Left ventricle myocardium superior (tissue), 1 donor: ENCODE data around the gene PRKAG2. TPM values are rescaled to one million over a fixed set of nuclear protein-coding genes. Genes with fewer than 3 reads are reported as not detected.
A peak's percentile ranks its signal among the peaks of the same experiment; 100 is the strongest.
"Not testable (repeated sequence)": the region's sequence is repeated elsewhere in the genome, so short reads cannot be mapped to it uniquely, and the experiment has no call there.

Experiments used
- ATAC-seq: fragments of 200-7000 bp; cut with Tn5 transposase; one replicate; pipeline ENCODE4 v1.9.1; 2020; ENCODE audit warnings: mild to moderate bottlenecking, moderate library complexity
- DNase-seq: peaks from one replicate; pipeline ENCODE4 v3.0.0-alpha.2; 2020
- intact Hi-C: fragments of 100-400 bp; cut with micrococcal nuclease; formaldehyde crosslinking; loops from one replicate; pipeline ENCODE4 v1.11.0; 2022
- total RNA-seq: library from RNA; stranded (reverse); fragmentation: NEBNext Ultra II Directional; extraction: Animal tissue kit (Norgen Biotek cat#: 25700); gene quantifications from one replicate; pipeline ENCODE4 v1.2.1, GENCODE V29; 2021
- donor health status: DM: no; HTN: yes; CAD: no; lungs with severe emphysema.

Gene PRKAG2
- total RNA-seq, 1 donor from 2014 or later: 113 TPM

DNA sequence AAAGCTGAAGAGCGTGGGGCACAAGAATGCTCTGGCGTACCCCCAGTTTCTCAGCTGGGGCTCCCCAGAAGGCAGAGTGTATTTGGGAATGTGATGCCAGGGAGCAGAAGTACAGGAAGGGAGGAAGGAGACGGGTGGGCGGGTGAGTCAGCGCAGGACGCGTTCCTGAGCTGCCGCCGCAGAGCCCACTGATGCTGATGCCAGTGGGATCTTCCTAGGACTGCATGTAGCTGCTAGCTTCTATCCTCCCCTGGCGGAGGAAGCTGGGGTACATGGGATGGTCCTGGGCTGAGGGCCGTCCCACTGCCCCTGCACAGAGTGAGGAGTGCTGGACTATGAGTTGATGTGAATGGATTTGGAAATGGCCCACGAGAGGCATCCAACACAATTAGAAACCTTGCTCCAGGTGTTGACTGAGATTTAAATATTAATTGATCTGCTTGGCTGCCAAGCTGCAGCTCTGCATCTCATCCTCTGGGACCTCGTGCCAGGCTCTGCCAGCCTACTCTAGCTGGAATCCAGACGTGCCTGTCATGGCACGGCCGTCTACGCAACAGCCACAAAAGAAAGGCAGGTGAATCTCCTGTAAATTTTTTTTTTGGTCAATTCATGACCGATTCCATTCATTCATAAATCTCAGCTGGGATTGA lies 291.0 kb downstream of the PRKAG2 start:
- DNase-seq (no peak), ATAC-seq (peak; percentile 20)
- intact Hi-C loops: no loop called here

- no peak for ATAC-seq
- no peak for DNase-seq
- intact Hi-C loops: no loop called here
Observed at GRCh38 chr7:151581741-151582140, 295.2 kb downstream of the PRKAG2 start.

DNA sequence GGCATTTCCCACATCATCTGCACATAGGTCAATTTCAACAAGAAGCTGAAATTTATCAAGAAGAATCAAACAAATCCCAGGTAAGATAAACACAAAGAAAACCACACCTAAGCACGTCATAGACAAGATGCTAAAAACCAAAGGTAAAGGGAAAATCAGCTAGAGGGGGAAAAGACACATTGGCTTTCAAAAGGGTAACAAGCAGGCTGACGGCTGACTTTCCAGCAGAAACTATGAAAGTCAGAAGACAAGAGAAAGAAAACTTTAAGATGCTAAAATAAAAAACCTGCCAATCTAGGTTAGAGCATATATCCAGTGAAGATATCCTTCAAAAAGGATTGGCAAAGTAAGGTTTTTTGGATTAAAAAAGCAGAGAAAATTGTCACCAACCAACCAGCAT lies 297.3 kb downstream of the PRKAG2 start:
- intact Hi-C loops: no loop called here
- no peak for DNase-seq
- ATAC-seq: no peak

DNA sequence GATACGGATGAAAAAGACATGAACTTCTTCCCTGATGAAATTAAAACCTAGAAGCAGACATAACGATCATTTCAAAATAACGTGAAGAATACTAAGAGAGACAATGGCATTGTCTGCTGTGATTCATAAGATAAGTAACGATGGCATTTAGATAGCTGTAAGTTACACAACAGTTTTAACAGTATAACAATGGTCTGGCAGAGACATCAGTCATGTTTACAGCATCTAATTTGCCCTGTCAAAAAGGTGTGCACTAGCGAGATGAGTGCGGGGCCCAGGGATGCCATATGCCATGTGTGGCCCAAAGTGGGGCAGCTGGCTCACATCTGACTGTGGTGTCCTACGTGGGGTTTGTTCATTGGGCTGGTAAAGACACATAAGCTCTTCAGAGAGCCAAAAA lies 301.5 kb downstream of the PRKAG2 start:
- ATAC-seq (no peak), DNase-seq (no peak)
- intact Hi-C loops: no loop called here

- ATAC-seq, intact Hi-C loops: not testable (repeated sequence)
Observed at GRCh38 chr7:151573046-151573445, 303.9 kb downstream of the PRKAG2 start.

GRCh38 chr7:151572136-151572535 lies 304.8 kb downstream of the PRKAG2 start:
- ATAC-seq (no peak), DNase-seq (no peak)
- intact Hi-C loops: no loop called here

More at GRCh38 chr7:151573046-151573445, 303.9 kb downstream of the PRKAG2 start:
- DNase-seq: not testable (repeated sequence)

- no peak for ATAC-seq
- intact Hi-C loops: no loop called here
- DNase-seq: no peak
Observed at GRCh38 chr7:151571471-151571870, 305.4 kb downstream of the PRKAG2 start.

DNA sequence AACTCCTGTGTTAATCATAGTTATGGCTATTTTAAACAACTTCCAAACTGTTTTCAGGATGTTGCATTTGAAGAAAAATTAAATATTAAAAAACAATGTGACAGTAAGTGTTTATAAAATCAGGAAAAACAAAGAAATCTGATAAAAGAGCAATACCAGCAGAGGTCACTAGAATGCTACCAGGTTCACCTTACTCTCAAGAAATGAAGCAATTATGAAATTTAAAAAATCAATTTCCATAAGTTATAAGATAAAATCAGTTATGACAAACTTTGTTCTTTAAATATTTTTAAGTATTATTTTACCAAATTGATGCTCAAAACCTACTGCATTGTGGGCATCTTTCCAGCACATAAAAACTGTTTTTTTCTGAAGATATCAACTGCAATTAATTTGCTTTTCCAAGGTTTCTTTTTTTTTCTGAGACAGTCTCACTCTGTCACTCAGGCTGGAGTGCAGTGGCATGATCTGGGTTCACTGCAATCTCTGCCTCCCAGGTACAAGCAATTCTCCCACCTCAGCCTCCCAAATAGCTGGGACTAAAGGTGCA lies 306.5 kb downstream of the PRKAG2 start:
- no peak for DNase-seq
- ATAC-seq: no peak
- intact Hi-C loops: no loop called here

DNA sequence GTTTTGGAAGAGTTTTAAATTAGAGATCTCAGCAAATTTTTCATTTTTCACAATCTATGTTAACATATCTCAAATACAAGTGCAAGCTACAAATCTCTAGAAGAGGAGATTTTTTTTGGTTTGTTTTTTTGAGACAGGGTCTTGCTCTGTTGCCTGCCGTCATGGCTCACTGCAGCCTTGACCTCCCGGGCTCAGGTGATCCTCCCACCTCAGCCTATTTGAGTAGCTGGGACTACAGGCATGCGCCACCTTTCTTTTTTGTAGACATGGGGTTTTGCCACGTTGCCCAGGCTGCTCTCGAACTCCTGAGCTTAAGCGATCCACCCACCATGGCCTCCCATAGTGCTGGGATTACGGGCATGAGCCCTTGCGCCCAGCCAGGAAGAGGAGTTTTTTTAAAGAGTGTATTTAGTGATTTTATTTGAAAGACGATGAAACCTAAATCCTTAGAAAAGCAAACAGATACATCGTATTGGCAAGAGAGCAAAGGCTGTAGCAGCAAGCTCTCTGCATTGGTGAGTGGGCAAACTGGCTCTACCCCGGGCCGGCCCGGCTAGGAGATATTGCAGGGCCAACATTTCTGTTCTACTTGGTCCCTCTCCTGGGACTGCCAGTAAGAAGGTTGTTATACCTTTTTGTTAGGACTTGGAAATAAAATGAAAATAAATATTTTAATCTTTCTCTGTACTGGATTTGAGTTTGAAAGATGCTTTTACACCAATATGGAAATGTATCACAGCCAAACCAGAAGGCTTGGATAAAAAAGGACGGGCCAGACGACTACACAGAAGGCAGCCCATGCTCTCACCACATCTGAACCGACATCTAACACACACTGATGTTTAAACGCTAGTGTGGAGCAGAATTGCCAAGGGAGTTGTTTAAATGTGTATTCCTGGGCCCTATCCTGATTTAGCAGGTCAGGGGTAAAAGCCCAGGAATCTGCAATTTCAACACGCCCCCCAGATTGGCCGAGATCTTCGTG lies 307.7 kb downstream of the PRKAG2 start:
- DNase-seq: no peak
- intact Hi-C loops: no loop called here
- no peak for ATAC-seq

- intact Hi-C loops: no loop called here
- peak; percentile 47 for DNase-seq
Observed at GRCh38 chr7:151566897-151567320, 310.0 kb downstream of the PRKAG2 start.

DNA sequence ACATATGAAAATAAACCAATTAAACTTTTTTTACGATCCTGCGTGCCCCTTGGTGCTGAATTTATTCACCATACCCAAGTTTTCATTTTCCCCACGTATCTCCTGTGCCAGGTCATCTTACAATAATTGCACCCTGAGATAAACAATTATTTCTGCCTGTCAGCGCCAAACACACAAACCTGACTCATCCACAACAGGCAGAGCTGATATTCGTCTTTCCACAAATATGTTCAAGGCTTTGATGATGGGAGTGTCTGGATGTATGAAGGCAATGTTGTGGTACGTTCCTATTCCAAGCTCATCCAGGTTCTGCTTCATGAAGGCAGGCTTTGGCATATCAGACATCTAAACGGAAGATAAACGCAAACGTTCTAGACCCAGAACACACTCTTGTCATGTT lies 311.4 kb downstream of the PRKAG2 start:
- intact Hi-C loops: no loop called here

More at GRCh38 chr7:151566897-151567320, 310.0 kb downstream of the PRKAG2 start:
- peak; percentile 79 for ATAC-seq

DNA sequence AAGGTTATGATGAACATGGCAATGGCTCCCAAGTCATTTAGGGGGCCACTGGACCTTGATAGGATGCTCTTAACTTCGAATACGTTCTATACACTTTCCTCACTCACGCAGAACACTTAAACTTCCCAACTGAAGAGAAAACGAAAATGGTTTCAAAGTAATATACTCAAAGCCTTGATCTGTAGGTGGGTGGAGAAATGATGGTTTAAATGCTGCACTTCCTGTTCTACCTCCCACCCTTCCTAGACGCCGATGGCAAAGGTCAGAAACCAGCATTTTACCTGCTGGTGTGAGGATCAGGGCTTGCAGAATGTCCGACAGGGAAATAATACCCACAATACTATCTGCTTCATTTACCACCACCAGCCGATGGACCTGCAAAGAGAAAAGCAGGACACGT lies 316.7 kb downstream of the PRKAG2 start:
- ATAC-seq: no peak
- intact Hi-C loops: no loop called here
- no peak for DNase-seq

More for the DNA sequence above, 311.4 kb downstream of the PRKAG2 start:
- no peak for ATAC-seq
- no peak for DNase-seq

DNA sequence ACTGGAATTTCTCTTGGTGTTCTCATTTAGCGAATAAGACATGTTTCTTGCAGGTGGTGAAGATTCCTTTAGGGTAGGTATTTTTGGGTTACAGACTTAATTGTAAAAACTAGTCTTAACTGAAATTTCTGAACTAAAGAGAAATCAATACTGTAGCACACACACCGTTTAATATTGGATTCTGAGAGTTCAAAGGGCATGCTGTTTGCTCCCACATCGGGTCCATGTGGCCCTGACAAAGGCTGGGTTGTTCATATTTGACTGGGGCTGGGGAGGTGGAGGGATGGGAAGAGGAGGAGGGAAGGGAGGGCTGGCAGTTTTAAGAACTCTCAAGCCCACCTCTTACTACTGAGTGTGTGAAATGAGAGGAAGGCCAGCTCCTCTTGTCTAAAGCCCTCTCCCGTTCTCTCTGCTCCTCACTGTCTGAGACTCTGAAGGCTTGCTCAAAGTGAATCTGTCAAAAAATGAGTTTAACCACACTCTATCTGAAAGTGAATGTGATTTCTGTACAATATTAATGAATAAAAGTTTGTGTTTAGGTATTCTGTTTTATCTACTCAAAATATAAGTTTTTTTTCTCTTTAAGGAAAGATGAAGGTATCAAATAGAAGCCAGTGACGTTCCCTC lies 317.2 kb downstream of the PRKAG2 start:
- intact Hi-C loops: no loop called here
- ATAC-seq: no peak
- DNase-seq: no peak

GRCh38 chr7:151558575-151558974 lies 318.3 kb downstream of the PRKAG2 start:
- intact Hi-C loops: no loop called here
- DNase-seq (no peak), ATAC-seq (no peak)

- intact Hi-C loops: no loop called here
- DNase-seq (no peak), ATAC-seq (no peak)
Observed at GRCh38 chr7:151556592-151556991, 320.3 kb downstream of the PRKAG2 start.

GRCh38 chr7:151553356-151553755 lies 323.6 kb downstream of the PRKAG2 start:
- DNase-seq (no peak), ATAC-seq (peak; percentile 8)
- intact Hi-C loops: no loop called here

GRCh38 chr7:151552352-151553028 lies 324.4 kb downstream of the PRKAG2 start:
- peak; percentile 57 for DNase-seq
- intact Hi-C loops: no loop called here
- ATAC-seq: peak; percentile 90

GRCh38 chr7:151551820-151552219 lies 325.1 kb downstream of the PRKAG2 start:
- no peak for DNase-seq
- intact Hi-C loops: no loop called here
- no peak for ATAC-seq

DNA sequence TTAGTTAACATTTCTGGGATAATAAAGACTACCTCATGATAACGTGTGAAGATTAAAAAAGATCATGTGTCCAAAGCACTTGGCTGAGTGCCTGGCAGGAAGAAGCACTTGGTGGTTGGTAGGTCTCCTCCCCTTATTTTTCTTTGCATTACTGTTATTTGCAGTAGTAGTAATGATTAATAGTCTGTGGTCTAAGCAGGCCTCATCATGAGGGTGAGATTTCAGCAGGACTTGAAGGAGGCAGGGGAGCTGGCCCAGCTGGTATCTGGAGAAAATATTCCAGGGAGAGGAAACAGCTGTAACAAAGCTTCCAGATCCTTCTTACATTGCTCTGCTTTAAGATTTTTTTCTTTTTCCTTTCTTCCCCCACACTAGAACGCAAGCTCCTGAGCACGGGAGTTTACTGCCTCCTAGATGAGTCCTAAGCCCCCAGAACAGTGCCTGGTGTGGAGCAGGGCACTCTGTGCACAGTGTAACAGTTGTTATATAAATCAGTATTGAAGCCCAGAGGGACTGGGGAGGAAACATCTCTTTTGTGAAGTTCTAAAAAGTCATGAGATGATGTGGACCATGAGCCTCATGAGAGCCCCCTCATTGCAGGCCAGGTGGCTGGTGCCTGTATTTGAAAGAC lies 326.1 kb downstream of the PRKAG2 start:
- ATAC-seq (no peak), DNase-seq (no peak)
- intact Hi-C loops: no loop called here
